WI38 (cell line): ENCODE measurements around the gene ATP5MK.

Experiments
- H3K4me3 ChIP-seq: 2 replicates; pipeline ENCODE4 v1.5.1; 2011; ENCODE audit warnings: low read depth, mild to moderate bottlenecking, control low read depth, low read length
- CTCF ChIP-seq: IDR thresholded peaks from 2 replicates; pipeline ENCODE4 v1.5.1; 2012; ENCODE audit warnings: low read depth, mild to moderate bottlenecking, control low read depth, low read length

The ATP5MK gene

GRCh38 chr10:103440416-103440815 is 44.1 kb upstream of the ATP5MK start:
- H3K4me3 ChIP-seq, result no peak overlapping the region
- no peak for TF ChIP-seq CTCF

GRCh38 chr10:103439776-103440175 is 43.5 kb upstream of the ATP5MK start:
- no peak for TF ChIP-seq CTCF
- H3K4me3 ChIP-seq, result no peak overlapping the region

- H3K4me3 ChIP-seq, result no peak overlapping the region
- no peak for TF ChIP-seq CTCF
These were observed 37.6 kb upstream of the ATP5MK start for GRCh38 chr10:103433858-103434257.

- H3K4me3 ChIP-seq, result no peak overlapping the region
- TF ChIP-seq CTCF, result no peak
These were observed 35.6 kb upstream of the ATP5MK start for GRCh38 chr10:103431902-103432301.

- H3K4me3 ChIP-seq, result no peak overlapping the region
- no peak for TF ChIP-seq CTCF
These were observed 33.4 kb upstream of the ATP5MK start for GRCh38 chr10:103429647-103430046.

- TF ChIP-seq CTCF, result no peak
- no peak overlapping the region for H3K4me3 ChIP-seq
These were observed 32.8 kb upstream of the ATP5MK start for GRCh38 chr10:103428989-103429643.

- TF ChIP-seq CTCF, result no peak
- H3K4me3 ChIP-seq, result no peak overlapping the region
These were observed 31.6 kb upstream of the ATP5MK start for GRCh38 chr10:103427866-103428265.
